Measurements from ENCODE around the gene HSPB9. TPM values are rescaled to one million over a fixed set of nuclear protein-coding genes. Genes with fewer than 3 reads are reported as not detected.

Gene HSPB9
- total and polyA plus RNA-seq, 2 of the 8 experiments (the other 6 are each of a cell fraction or from before 2014, with no cell fraction given) = 0.27 to 0.30 TPM

DNA sequence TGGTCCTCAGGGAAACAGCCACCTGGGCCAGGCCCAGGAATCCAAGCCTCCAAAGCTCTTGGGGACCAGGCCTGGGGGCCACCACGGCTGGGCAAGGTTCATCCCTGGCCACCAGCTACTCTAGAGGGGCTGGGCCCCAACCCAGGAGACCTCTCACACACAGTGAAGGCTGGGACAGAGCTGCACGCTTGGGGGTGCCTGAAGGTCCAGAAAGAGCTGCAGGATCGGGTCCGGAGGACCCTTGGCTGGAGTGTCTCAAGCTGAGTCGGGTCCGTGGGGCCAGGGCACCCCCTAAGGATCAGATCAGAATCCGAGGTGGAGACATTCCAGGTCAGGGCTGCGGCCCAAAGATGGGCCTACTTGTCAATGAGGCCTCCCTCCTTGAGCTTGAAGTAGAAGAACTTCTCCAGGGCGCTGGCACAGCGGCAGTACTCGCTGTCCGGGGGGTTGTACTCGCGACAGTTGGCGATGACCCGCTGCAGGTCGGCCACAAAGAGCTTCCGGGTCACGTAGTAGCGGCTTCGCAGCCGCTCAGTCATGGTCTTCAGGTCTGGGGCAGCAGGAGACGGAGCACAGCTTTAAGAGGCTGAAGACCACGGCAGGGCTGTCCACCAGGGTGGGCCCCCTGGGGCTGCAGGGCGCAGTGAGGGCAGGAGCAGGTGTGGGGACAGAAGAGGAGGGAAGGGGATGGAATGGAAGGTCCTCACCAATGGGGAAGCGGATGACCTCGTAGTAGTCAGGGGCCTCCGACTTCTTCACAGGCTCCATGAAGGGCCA, 9.1 kb upstream of the HSPB9 start (continued):
- no peak for TF ChIP-seq POLR2AphosphoS5 (IDR thresholded peaks at IDR 0.05; ENCODE audit: low read depth, low read length)

Measured in H1 (cell line).